SU-DHL-6 (cell line): ENCODE measurements around the gene STIM2.

Experiments used
- H2AFZ ChIP-seq: fragments of 200-600 bp; sonication (generic); 2 replicates; pipeline ENCODE4 v1.6.1; 2014; ENCODE audit warnings: low read depth, mild to moderate bottlenecking, moderate library complexity, mixed read lengths, antibody characterized with exemption, low read length; ENCODE audit not compliant: severe bottlenecking
- H3F3A ChIP-seq: fragments of 200-600 bp; shearing (Covaris generic); 2 replicates; pipeline ENCODE4 v1.6.0; 2016; ENCODE audit warnings: antibody characterized with exemption, mild to moderate bottlenecking; ENCODE audit not compliant: insufficient read depth
- H3K27ac ChIP-seq: fragments of 200-600 bp; sonication (generic); 2 replicates; pipeline ENCODE4 v1.5.1; 2016; ENCODE audit warnings: low read depth, mild to moderate bottlenecking, low read length, moderate library complexity, mixed read lengths
- H3K27me3 ChIP-seq: fragments of 200-600 bp; sonication (generic), shearing (Covaris generic); 2 replicates; pipeline ENCODE4 v1.6.0; 2014; ENCODE audit warnings: mild to moderate bottlenecking, low read length
- H3K36me3 ChIP-seq: fragments of 200-600 bp; sonication (generic); 2 replicates; pipeline ENCODE4 v1.6.1; 2014; ENCODE audit warnings: mild to moderate bottlenecking, low read length, mixed read lengths
- H3K4me2 ChIP-seq: fragments of 300-600, 200-600 bp; shearing (Covaris generic), sonication (generic); 2 replicates; pipeline ENCODE4 v1.6.0; 2014; ENCODE audit warnings: low read length, low read depth, mild to moderate bottlenecking; ENCODE audit not compliant: poor library complexity, severe bottlenecking
- H3K4me3 ChIP-seq: fragments of 200-600 bp; sonication (generic); 2 replicates; pipeline ENCODE4 v1.5.1; 2014; ENCODE audit warnings: antibody characterized with exemption, low read length, mild to moderate bottlenecking, mixed read lengths; ENCODE audit not compliant: insufficient read depth, poor library complexity, severe bottlenecking
- H3K79me2 ChIP-seq: fragments of 200-600 bp; sonication (generic); 2 replicates; pipeline ENCODE4 v1.6.1; 2014; ENCODE audit warnings: mild to moderate bottlenecking, low read length, moderate library complexity; ENCODE audit not compliant: insufficient read depth
- H3K9ac ChIP-seq: fragments of 200-600 bp; sonication (generic); 2 replicates; pipeline ENCODE4 v1.7.0; 2014; ENCODE audit warnings: mild to moderate bottlenecking, low read length
- H3K9me2 ChIP-seq: fragments of 200-600 bp; sonication (generic); replicated peaks from 2 replicates; pipeline ENCODE4 v1.6.1; 2014; ENCODE audit warnings: low read length; ENCODE audit not compliant: insufficient read depth
- H3K9me3 ChIP-seq: fragments of 200-600 bp; sonication (generic); 2 replicates; pipeline ENCODE4 v1.6.1; 2014; ENCODE audit warnings: low read length, mixed read lengths; ENCODE audit not compliant: insufficient read depth
- H4K20me1 ChIP-seq: fragments of 200-600 bp; sonication (generic); 2 replicates; pipeline ENCODE4 v1.6.1; 2014; ENCODE audit warnings: low read depth, mild to moderate bottlenecking, antibody characterized with exemption, low read length, moderate library complexity, mixed read lengths
- CTCF ChIP-seq: fragments of 200-600 bp; sonication (generic); IDR thresholded peaks from one replicate; pipeline ENCODE4 v1.5.1; 2017; ENCODE audit warnings: antibody characterized with exemption, mild to moderate bottlenecking, low read length, moderate library complexity; ENCODE audit not compliant: insufficient read depth, poor library complexity, severe bottlenecking
- EZH2phosphoT487 ChIP-seq: fragments of 200-600 bp; sonication (generic), shearing (Covaris generic); conservative IDR thresholded peaks from 2 replicates; pipeline ENCODE4 v1.6.1; 2018; ENCODE audit warnings: mild to moderate bottlenecking, antibody characterized with exemption, low read length, moderate library complexity, mixed read lengths

Gene STIM2

GRCh38 chr4:27017623-27018022 is 157.0 kb downstream of the STIM2 start:
- Histone ChIP-seq H3K4me2 (no peak overlapping the region), H3K9me3 (no peaks in the 10 kb centered on the region), H3F3A (peaks cover 11% of the 10 kb centered on the region; the same call in 1 of the 2 replicates), H3K4me3 (no peak overlapping the region), H3K27me3 (no peaks in the 10 kb centered on the region), H3K27ac (no peak overlapping the region), H3K36me3 (peaks cover 61% of the 10 kb centered on the region; the same call in 1 of the 2 replicates), H3K9ac (no peak overlapping the region), H4K20me1 (0 out of 2 replicates have a peak, but pooled peaks cover 7% of the 10 kb centered on the region), H3K9me2 (no peaks in the 10 kb centered on the region), H3K79me2 (peaks cover 28% of the 10 kb centered on the region), H2AFZ (no peak overlapping the region)
- TF ChIP-seq EZH2phosphoT487 (no peak), CTCF (no peak)

GRCh38 chr4:27018076-27018475 is 157.4 kb downstream of the STIM2 start:
- Histone ChIP-seq H3K9me3 (no peaks in the 10 kb centered on the region), H3K36me3 (peaks cover 59% of the 10 kb centered on the region), H3K27ac (no peak overlapping the region), H3K79me2 (peaks cover 28% of the 10 kb centered on the region), H4K20me1 (0 out of 2 replicates have a peak, but pooled peaks cover 7% of the 10 kb centered on the region), H3K4me2 (no peak overlapping the region), H3F3A (peaks cover 11% of the 10 kb centered on the region; the same call in 1 of the 2 replicates), H3K4me3 (no peak overlapping the region), H2AFZ (no peak overlapping the region), H3K27me3 (no peaks in the 10 kb centered on the region), H3K9ac (no peak overlapping the region), H3K9me2 (no peaks in the 10 kb centered on the region)
- TF ChIP-seq EZH2phosphoT487 (no peak), CTCF (no peak)

GRCh38 chr4:27018910-27019309 is 158.3 kb downstream of the STIM2 start:
- Histone ChIP-seq H3K36me3 (peaks cover 64% of the 10 kb centered on the region), H3K4me2 (no peak overlapping the region), H3K9me3 (no peaks in the 10 kb centered on the region), H3K9ac (no peak overlapping the region), H3F3A (peaks cover 11% of the 10 kb centered on the region; the same call in 1 of the 2 replicates), H3K27me3 (no peaks in the 10 kb centered on the region), H3K9me2 (no peaks in the 10 kb centered on the region), H3K27ac (no peak overlapping the region), H3K4me3 (no peak overlapping the region), H4K20me1 (0 out of 2 replicates have a peak, but pooled peaks cover 6% of the 10 kb centered on the region), H3K79me2 (peaks cover 20% of the 10 kb centered on the region), H2AFZ (no peak overlapping the region)
- TF ChIP-seq EZH2phosphoT487 (no peak), CTCF (no peak)
